ENCODE data around the gene TTLL6.

DNA sequence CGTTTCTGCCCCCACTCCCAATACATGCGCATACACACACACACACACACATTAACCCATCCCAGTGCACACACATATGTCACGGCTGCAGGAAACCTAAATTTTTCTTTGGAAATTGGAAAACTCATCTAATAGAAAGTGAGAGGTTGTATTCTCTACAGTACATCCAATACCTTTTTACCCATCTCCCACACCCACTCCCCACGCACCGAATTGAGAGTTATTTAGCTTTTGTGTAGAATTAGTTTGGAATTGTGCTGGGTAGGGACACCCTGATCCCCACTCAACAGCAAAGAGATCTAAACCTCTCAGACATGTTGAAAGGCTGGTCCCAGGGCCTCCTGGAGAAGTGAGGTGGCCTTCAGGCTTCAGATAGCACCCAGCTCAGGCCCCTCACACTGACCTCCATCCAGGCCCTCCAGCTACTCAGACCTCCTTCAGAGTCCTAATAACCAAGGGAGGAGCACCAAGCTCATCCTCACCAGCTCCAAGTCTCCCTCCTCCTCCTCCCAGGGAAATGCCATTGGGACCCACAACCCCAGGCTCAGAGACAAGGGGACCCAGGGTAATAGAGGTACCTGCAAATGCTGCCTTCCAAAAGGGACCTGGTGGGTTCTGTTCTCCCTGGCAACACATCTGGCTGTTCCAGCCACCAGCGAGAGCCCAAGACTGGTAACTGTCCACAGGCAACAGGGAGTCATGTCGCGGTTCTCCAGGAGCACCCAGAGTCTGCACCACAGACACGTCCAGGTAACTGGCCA, 89.4 kb downstream of the TTLL6 start:
- TF ChIP-seq EZH2 (IDR thresholded peaks at IDR 0.05; ENCODE audit: borderline replicate concordance) (no peak), EZH2phosphoT487 (IDR thresholded peaks at IDR 0.05; ENCODE audit: low read depth, severe bottlenecking, unreplicated experiment) (peak; percentile 23)
- TF ChIP-seq, protein P1, sequence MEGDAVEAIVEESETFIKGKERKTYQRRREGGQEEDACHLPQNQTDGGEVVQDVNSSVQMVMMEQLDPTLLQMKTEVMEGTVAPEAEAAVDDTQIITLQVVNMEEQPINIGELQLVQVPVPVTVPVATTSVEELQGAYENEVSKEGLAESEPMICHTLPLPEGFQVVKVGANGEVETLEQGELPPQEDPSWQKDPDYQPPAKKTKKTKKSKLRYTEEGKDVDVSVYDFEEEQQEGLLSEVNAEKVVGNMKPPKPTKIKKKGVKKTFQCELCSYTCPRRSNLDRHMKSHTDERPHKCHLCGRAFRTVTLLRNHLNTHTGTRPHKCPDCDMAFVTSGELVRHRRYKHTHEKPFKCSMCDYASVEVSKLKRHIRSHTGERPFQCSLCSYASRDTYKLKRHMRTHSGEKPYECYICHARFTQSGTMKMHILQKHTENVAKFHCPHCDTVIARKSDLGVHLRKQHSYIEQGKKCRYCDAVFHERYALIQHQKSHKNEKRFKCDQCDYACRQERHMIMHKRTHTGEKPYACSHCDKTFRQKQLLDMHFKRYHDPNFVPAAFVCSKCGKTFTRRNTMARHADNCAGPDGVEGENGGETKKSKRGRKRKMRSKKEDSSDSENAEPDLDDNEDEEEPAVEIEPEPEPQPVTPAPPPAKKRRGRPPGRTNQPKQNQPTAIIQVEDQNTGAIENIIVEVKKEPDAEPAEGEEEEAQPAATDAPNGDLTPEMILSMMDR (IDR thresholded peaks at IDR 0.05; ENCODE audit: poor library complexity): no peak
